Fibroblast of mammary gland (primary cell): Measurements from ENCODE around the gene ANGEL2.

Source experiments
- DNase-seq: peaks from one replicate; pipeline ENCODE4 v3.0.0-alpha.2; 2010; ENCODE audit warnings: low read depth
- H3K4me3 ChIP-seq: 2 replicates; pipeline ENCODE4 v1.5.1; 2011; ENCODE audit warnings: low read depth, mild to moderate bottlenecking, low read length, moderate library complexity; ENCODE audit not compliant: control insufficient read depth
- CTCF ChIP-seq: conservative IDR thresholded peaks from 2 replicates; pipeline ENCODE4 v1.5.1; 2011; ENCODE audit warnings: low read depth, low read length, inconsistent platforms; ENCODE audit not compliant: control insufficient read depth, insufficient read depth

Gene ANGEL2

GRCh38 chr1:212957546-212957945 is 58.1 kb downstream of the ANGEL2 start:
- H3K4me3 ChIP-seq: no peak overlapping the region
- no peak for TF ChIP-seq CTCF
- DNase-seq: no peak

GRCh38 chr1:212955961-212956620 is 59.6 kb downstream of the ANGEL2 start:
- TF ChIP-seq CTCF: no peak
- DNase-seq: no peak

GRCh38 chr1:212955098-212955497 is 60.6 kb downstream of the ANGEL2 start:
- H3K4me3 ChIP-seq: no peak overlapping the region
- DNase-seq: no peak
- no peak for TF ChIP-seq CTCF

More at GRCh38 chr1:212955961-212956620, 59.6 kb downstream of the ANGEL2 start:
- no peak overlapping the region for H3K4me3 ChIP-seq

GRCh38 chr1:212954514-212954913 is 61.2 kb downstream of the ANGEL2 start:
- no peak for DNase-seq
- TF ChIP-seq CTCF: no peak
- H3K4me3 ChIP-seq: no peak overlapping the region

- H3K4me3 ChIP-seq: no peak overlapping the region
- no peak for DNase-seq
- TF ChIP-seq CTCF: no peak
Measured at GRCh38 chr1:212953321-212953720, 62.3 kb downstream of the ANGEL2 start.

GRCh38 chr1:212952641-212952976 is 63.1 kb downstream of the ANGEL2 start:
- no peak overlapping the region for H3K4me3 ChIP-seq
- no peak for TF ChIP-seq CTCF
- DNase-seq: no peak

GRCh38 chr1:212951947-212952640 is 63.6 kb downstream of the ANGEL2 start:
- no peak for TF ChIP-seq CTCF
- DNase-seq: no peak
- H3K4me3 ChIP-seq: no peak overlapping the region
